Measurements from ENCODE around the gene TPM1.

- no peak for TF ChIP-seq EZH2 (IDR thresholded peaks at IDR 0.05; ENCODE audit: borderline replicate concordance, low read length)
- no peak for TF ChIP-seq CTCF (conservative IDR thresholded peaks at IDR 0.05 in 1 of 2, IDR thresholded peaks at IDR 0.05 in 1 of 2; ENCODE audit: extremely low read depth in 1 of 2, insufficient read depth in 1 of 2, low read depth in 1 of 2, low read length in 2 of 2)
These were observed 40.5 kb downstream of the TPM1 start for GRCh38 chr15:63083044-63083443.

Measured in mammary epithelial cell (primary cell).